ENCODE results near the gene HIVEP3.

HIVEP3 gene

DNA sequence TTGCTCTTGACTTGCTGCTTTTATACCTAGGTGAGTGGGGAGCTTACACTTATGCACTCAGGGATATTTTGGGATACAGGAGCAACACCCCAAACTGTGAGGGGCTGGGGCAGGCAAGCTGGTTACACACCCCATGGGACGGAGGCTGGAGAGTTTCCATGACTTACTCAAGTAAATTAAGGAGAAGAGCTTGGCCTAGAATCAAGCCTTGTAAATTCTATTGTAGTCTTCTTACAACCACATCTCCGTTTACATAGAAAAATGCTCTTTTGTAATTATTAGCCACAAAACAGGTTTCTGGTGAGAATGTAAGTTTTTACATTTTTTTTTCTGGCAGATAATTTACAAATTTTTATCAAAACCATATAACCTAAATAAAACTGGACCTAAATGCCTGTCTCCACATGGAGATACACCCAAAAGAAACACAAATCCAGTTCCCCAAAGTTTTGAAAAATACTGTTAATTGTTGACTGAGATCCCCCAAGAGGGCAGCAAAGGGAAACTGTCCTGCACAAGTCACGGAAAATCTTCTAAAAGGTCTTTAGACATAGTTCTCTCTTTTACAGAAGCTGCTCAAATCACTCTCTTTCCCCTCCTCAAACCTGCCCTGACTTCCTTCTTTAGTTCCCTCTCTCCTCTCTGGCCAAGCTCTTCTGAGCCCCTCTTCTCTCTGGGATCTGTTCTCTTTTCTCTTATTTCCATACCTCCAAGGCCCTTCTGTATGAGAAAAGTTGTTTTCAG is 134.0 kb downstream of the HIVEP3 start:
- no peak for DNase-seq (ENCODE audit: low spot score)

DNA sequence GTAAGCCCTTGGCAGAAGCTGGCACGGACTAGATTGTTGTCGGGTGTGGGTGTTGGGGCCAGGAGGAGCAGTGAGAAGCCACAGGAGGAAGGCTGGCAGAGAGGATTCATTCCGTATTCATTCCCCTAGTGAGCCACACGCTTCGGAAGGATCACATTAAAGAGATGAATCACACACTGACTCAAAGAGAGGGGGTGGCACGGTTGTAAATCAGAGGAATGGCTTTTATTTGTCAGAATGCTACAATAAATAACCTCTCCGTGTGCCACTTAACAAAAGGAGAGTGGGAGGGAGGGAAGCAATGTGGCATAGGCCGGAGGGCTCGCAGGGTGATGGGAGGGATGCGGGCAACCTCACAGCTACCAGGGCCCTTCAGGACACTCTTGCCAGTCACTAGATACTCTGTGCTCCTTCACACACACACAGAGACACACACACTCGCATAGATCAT is 135.5 kb downstream of the HIVEP3 start:
- no peak for DNase-seq (ENCODE audit: low spot score)

DNA sequence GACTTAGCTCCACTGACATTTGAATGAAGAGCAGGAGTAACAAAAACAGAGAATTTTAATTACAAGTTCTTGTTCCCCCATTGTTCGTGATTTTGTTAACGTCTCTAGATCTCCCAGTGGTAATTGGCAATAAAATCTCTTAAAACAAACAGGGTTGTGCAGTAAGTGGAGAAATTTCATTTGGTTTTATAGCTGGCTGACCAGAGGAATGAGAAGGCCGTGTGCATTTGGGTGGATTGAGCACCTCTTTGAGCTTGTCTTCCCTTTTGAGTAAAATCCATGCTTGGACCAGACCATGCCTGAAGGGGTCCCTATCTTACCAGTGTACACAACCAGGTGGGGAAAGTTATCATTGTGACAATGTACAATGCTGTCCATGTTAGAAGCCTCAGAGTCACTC is 137.8 kb downstream of the HIVEP3 start:
- peak; percentile 9 for DNase-seq (ENCODE audit: low spot score)

GRCh38 chr1:41780322-41780721 is 138.4 kb downstream of the HIVEP3 start:
- peak; percentile 31 for DNase-seq (ENCODE audit: low spot score)

DNA sequence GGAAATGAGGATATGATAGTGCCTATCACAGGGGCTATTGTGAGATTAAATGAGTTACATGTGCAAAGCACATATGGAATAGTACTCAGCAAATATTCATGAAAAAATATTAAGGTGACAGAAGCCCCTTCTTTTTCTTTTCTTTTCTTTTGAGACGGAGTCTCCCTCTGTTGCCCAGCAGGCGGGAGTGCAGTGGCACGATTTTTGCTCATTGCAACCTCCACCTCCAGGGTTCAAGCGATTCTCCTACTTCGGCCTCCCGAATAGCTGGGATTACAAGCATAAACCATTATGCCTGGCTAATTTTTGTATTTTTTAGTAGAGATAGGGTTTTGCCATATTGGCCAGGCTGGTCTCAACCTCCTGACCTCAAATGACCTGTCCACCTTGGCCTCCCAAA is 139.4 kb downstream of the HIVEP3 start:
- peak; percentile 50 for DNase-seq (ENCODE audit: low spot score)

- DNase-seq (ENCODE audit: low spot score): peak; percentile 34
Measured at GRCh38 chr1:41777695-41778094, 141.0 kb downstream of the HIVEP3 start.

- peak; percentile 61 for DNase-seq (ENCODE audit: low spot score)
Measured at GRCh38 chr1:41776891-41777441, 141.8 kb downstream of the HIVEP3 start.

DNA sequence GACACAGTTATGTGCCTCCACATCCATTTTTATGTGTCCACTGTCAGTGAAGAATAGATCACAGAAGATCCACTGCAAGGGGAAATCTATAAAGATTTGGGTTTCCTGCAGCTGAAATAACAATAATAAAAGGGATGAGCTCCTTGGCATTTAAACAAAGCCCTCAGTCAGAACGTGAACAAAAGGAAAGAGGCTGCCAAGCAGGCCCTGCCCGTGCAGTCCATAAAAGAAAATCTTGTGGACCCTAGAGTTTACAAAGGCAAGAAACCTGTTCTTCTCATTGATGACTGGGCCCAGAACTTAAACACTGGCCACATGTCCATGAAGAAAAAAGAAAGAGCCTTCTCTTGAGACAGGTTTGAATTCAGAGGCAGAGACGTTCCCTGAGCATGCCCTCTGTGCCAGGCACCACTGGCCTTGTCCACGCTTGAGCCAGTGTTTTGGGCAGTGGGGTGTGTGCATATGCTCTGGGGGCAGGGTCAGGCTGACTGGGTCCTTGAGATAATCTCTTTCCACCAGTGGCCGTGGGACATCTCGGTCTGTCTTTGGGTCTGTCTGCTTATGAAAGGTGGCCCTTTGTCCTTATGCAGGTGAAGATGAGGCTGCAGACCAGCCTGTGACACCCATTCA is 142.7 kb downstream of the HIVEP3 start:
- peak; percentile 14 for DNase-seq (ENCODE audit: low spot score)

GRCh38 chr1:41774471-41774990 is 144.2 kb downstream of the HIVEP3 start:
- no peak for DNase-seq (ENCODE audit: low spot score)

DNA sequence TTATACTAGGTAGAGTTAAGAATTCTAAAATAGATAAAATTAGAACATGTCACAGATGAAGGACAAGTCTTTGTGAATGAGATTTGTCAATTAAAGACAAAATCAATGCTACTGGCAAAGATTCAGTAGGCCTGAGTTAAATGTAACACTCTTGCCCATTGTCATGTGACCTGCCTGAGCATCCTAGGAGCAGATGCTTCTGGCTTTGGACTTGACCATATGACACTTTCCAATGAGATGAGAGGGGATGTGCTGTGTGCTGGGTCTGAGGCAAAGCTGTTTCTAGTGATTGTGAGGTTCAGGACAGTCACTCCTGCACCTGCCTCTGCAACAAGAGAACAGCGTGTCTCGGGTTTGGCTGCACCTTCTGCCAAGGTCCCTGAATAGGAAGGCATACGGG is 144.9 kb downstream of the HIVEP3 start:
- peak; percentile 14 for DNase-seq (ENCODE audit: low spot score)

DNA sequence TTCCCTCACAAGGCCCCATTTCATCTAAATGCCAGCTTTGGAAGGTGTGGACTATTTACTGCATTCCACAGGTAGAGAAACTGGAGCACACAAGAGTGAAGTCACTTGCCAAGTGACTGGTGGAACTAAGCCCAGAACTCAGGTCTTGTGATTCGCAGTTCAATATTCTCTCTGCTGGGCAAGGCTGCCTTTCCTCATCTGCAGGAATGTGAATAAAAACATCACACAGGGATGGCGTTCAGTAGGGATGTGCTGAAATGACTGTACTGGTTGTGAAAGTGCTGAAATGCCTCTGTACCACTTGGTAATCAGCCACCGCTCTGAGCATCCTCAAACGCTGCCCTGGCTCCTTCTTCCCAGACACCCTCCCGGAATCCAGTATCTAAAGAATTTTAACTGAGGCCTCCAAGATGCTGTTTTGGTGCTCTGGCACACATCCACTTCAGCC is 145.6 kb downstream of the HIVEP3 start:
- peak; percentile 26 for DNase-seq (ENCODE audit: low spot score)

DNA sequence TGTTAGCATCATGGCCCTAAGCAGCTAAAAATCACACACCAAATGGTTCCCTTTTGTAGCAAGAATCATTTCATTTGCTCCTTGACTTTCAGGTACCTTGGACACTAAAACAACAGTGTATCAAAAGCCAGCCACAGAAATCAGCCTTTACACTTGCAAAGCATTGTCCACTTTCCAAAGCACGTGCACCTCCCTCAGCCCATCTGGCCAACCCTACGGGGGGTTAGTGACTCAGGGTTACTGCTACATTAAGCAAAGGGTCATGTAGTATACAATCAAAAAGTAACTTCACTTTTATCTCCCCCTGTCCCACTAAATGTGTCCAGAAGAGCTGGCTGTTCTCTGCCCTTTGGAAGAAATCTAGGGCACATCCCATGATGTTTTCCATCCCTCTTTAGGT is 149.7 kb downstream of the HIVEP3 start:
- DNase-seq (ENCODE audit: low spot score): no peak

GRCh38 chr1:41768583-41768982 is 150.1 kb downstream of the HIVEP3 start:
- DNase-seq (ENCODE audit: low spot score): no peak

- DNase-seq (ENCODE audit: low spot score): no peak
Measured at GRCh38 chr1:41767534-41768525, 150.9 kb downstream of the HIVEP3 start.

- DNase-seq (ENCODE audit: low spot score): no peak
Measured at GRCh38 chr1:41766546-41766945, 152.2 kb downstream of the HIVEP3 start.

- no peak for DNase-seq (ENCODE audit: low spot score)
Measured at GRCh38 chr1:41766041-41766440, 152.7 kb downstream of the HIVEP3 start.

- no peak for DNase-seq (ENCODE audit: low spot score)
Measured at GRCh38 chr1:41765152-41765551, 153.6 kb downstream of the HIVEP3 start.

GRCh38 chr1:41764656-41765055 is 154.1 kb downstream of the HIVEP3 start:
- DNase-seq (ENCODE audit: low spot score): no peak

GRCh38 chr1:41762777-41763176 is 155.9 kb downstream of the HIVEP3 start:
- no peak for DNase-seq (ENCODE audit: low spot score)

DNA sequence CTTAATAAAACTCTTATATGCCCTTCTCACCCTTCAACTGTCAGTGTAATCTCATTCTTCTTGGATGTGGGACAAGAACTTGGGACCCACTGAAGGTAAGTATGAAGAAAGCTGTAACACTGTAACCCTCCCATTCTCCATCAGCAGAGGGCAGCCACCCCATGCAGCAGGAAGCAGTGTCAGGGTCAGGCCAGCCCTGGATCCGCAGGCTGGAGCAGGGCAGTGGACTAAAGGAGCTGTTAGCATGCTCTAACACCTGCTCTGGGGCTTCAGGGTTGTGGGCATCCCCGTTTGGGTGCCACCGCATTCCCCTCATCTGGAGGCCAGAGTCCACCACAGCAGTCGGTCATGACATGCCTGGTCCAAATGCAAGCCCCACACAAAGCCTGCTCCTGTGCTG is 156.5 kb downstream of the HIVEP3 start:
- DNase-seq (ENCODE audit: low spot score): no peak

DNA sequence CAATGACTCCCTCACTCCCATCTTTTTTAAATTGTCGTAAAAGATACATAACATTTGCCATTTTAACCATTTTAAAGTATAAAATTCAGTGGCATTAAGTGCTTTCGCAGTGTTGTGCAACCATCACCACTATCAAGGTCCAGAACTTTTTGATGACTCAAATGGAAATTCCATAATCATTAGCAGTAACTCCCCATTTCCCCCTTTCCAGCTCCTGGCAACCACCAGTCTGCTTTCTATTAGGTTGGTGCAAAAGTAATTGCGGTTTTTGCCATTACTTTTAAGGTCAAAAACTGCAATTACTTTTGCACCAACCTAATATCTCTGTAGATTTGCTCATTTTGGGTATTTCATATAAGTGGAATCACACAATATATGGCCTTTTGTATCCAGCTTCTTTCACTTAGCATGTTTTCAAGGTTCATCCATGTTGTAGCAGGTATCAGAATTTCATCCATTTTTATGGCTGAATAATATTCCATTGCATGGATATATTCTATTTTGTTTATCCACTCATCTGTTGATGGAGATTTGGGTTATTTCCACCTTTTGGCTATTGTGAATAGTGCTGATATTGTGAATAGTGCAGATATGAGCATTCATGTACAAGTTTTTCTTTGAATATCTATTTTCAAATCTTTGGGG is 159.7 kb downstream of the HIVEP3 start:
- DNase-seq (ENCODE audit: low spot score): no peak
